ENCODE data around the gene ANK2. TPM values are rescaled to one million over a fixed set of nuclear protein-coding genes. Genes with fewer than 3 reads are reported as not detected.

ANK2 gene
- total RNA-seq, 1 donor from 2014 or later: 14.0 TPM

- no peak for ATAC-seq
- H3K27ac ChIP-seq: no peak overlapping the region
- no peak overlapping the region for H3K4me3 ChIP-seq
- TF ChIP-seq CTCF (IDR thresholded peaks at IDR 0.05): no peak
- H3K9me3 ChIP-seq: no peaks in the 10 kb centered on the region
- intact Hi-C loops (cut with DNase I): no loop called here
- H3K4me1 ChIP-seq: no peaks in the 10 kb centered on the region
- no peaks in the 10 kb centered on the region for H3K36me3 ChIP-seq
- no peak for DNase-seq
- no peaks in the 10 kb centered on the region for H3K27me3 ChIP-seq (ENCODE audit: low read depth)
Measured at GRCh38 chr4:113356453-113356852, 307.0 kb downstream of the ANK2 start.

GRCh38 chr4:113358784-113359183, 309.3 kb downstream of the ANK2 start:
- no peaks in the 10 kb centered on the region for H3K4me1 ChIP-seq
- intact Hi-C loops (cut with DNase I): no loop called here
- ATAC-seq (no peak), DNase-seq (no peak)
- H3K27me3 ChIP-seq (ENCODE audit: low read depth): no peaks in the 10 kb centered on the region
- no peaks in the 10 kb centered on the region for H3K9me3 ChIP-seq
- no peaks in the 10 kb centered on the region for H3K36me3 ChIP-seq
- TF ChIP-seq CTCF (IDR thresholded peaks at IDR 0.05): no peak
- no peak overlapping the region for H3K27ac ChIP-seq
- H3K4me3 ChIP-seq: no peak overlapping the region

GRCh38 chr4:113365377-113365776, 315.9 kb downstream of the ANK2 start:
- Histone ChIP-seq H3K27me3 (ENCODE audit: low read depth) (no peaks in the 10 kb centered on the region), H3K36me3 (peaks cover 5% of the 10 kb centered on the region), H3K27ac (no peak overlapping the region), H3K4me1 (no peaks in the 10 kb centered on the region), H3K4me3 (no peak overlapping the region), H3K9me3 (no peaks in the 10 kb centered on the region)
- no peak for DNase-seq
- no peak for ATAC-seq
- TF ChIP-seq CTCF (IDR thresholded peaks at IDR 0.05): no peak
- intact Hi-C loops (cut with DNase I): no loop called here

- H3K9me3 ChIP-seq: no peaks in the 10 kb centered on the region
- intact Hi-C loops (cut with DNase I): no loop called here
- TF ChIP-seq CTCF (IDR thresholded peaks at IDR 0.05): no peak
- H3K4me1 ChIP-seq: no peaks in the 10 kb centered on the region
- peaks cover 5% of the 10 kb centered on the region for H3K36me3 ChIP-seq
- H3K4me3 ChIP-seq: no peak overlapping the region
- no peaks in the 10 kb centered on the region for H3K27me3 ChIP-seq (ENCODE audit: low read depth)
- ATAC-seq (no peak), DNase-seq (no peak)
- H3K27ac ChIP-seq: no peak overlapping the region
Measured at GRCh38 chr4:113368056-113368455, 318.6 kb downstream of the ANK2 start.

GRCh38 chr4:113371111-113371510, 321.7 kb downstream of the ANK2 start:
- Histone ChIP-seq H3K36me3 (peaks cover 5% of the 10 kb centered on the region), H3K4me1 (no peaks in the 10 kb centered on the region), H3K4me3 (no peak overlapping the region), H3K27me3 (ENCODE audit: low read depth) (no peaks in the 10 kb centered on the region), H3K27ac (no peak overlapping the region), H3K9me3 (no peaks in the 10 kb centered on the region)
- DNase-seq (no peak), ATAC-seq (no peak)
- intact Hi-C loops (cut with DNase I): no loop called here
- no peak for TF ChIP-seq CTCF (IDR thresholded peaks at IDR 0.05)
